IMR-90 (cell line): ENCODE results near the gene MAU2. TPM values are rescaled to one million over a fixed set of nuclear protein-coding genes. Genes with fewer than 3 reads are reported as not detected.

Experiments
- ATAC-seq: fragments of 200-7000 bp; cut with Tn5 transposase; 2 replicates; pipeline ENCODE4 v1.9.1; 2020; ENCODE audit warnings: low read depth, mild to moderate bottlenecking, moderate library complexity
- BruUV-seq: library from RNA; stranded (reverse); fragments of 400-500 nt; replicated peaks from 2 replicates; lab custom pipeline; 2021; lab: Mats Ljungman, UMichigan
- CTCF ChIA-PET: fragments of 300-600 bp; formaldehyde crosslinking; extraction: SDS; loops from one replicate; lab custom pipeline; 2021; ENCODE audit warnings: antibody characterized with exemption; lab: Yijun Ruan, JAX
- POLR2A ChIA-PET: fragments of 300-600 bp; sonication (Branson Sonifier 250); formaldehyde crosslinking; loops from one replicate; lab custom pipeline; 2022; ENCODE audit warnings: antibody characterized with exemption; ENCODE audit not compliant: unreplicated experiment; lab: Charles Lee
- DNase-seq: peaks from one replicate; pipeline ENCODE4 v3.0.0; 2013
- H2AFZ ChIP-seq: replicated peaks from 2 replicates; pipeline ENCODE3; 2013; ENCODE audit warnings: low read length, mild to moderate bottlenecking; ENCODE audit not compliant: poor library complexity
- H2AK5ac ChIP-seq: 2 replicates; pipeline ENCODE4 v1.6.1; 2013; ENCODE audit warnings: low read depth, low read length, inconsistent platforms
- H2AK9ac ChIP-seq: replicated peaks from 2 replicates; pipeline ENCODE3; 2013; ENCODE audit warnings: mild to moderate bottlenecking, low read depth, low read length, moderate library complexity; ENCODE audit not compliant: poor library complexity
- H2BK120ac ChIP-seq: 2 replicates; pipeline ENCODE4 v1.6.1; 2013; ENCODE audit warnings: low read depth, low read length, inconsistent platforms
- H2BK15ac ChIP-seq: 3 replicates; pipeline ENCODE4 v1.6.1; 2013; ENCODE audit warnings: low read depth, low read length, inconsistent platforms
- H2BK20ac ChIP-seq: 2 replicates; pipeline ENCODE4 v1.6.1; 2013; ENCODE audit warnings: low read depth, mild to moderate bottlenecking, inconsistent platforms, low read length, moderate library complexity
- H2BK5ac ChIP-seq: 2 replicates; pipeline ENCODE4 v1.6.1; 2013; ENCODE audit warnings: mild to moderate bottlenecking, low read depth, low read length, inconsistent platforms; ENCODE audit not compliant: poor library complexity, severe bottlenecking
- H3K14ac ChIP-seq: replicated peaks from 2 replicates; pipeline ENCODE4 v1.6.1; 2013; ENCODE audit warnings: low read depth, low read length, inconsistent platforms
- H3K18ac ChIP-seq: 2 replicates; pipeline ENCODE4 v1.6.1; 2013; ENCODE audit warnings: low read depth, low read length, control low read depth
- H3K23ac ChIP-seq: 2 replicates; pipeline ENCODE4 v1.6.1; 2013; ENCODE audit warnings: low read depth, low read length, inconsistent platforms
- H3K27ac ChIP-seq: 2 replicates; pipeline ENCODE4 v1.5.1; 2013; ENCODE audit warnings: mild to moderate bottlenecking, control low read depth, low read length; ENCODE audit not compliant: insufficient read depth
- H3K27me3 ChIP-seq: 2 replicates; pipeline ENCODE4 v1.6.1; 2013; ENCODE audit warnings: low read length; ENCODE audit not compliant: control insufficient read depth, insufficient read depth
- H3K36me3 ChIP-seq: 2 replicates; pipeline ENCODE4 v1.6.1; 2013; ENCODE audit warnings: low read length, mixed read lengths; ENCODE audit not compliant: control insufficient read depth, insufficient read depth
- H3K4ac ChIP-seq: 2 replicates; pipeline ENCODE4 v1.6.1; 2013; ENCODE audit warnings: low read depth, low read length, inconsistent platforms
- H3K4me1 ChIP-seq: 2 replicates; pipeline ENCODE4 v1.6.1; 2013; ENCODE audit warnings: low read length, mixed read lengths; ENCODE audit not compliant: control insufficient read depth, insufficient read depth
- H3K4me2 ChIP-seq: 2 replicates; pipeline ENCODE4 v1.6.1; 2013; ENCODE audit warnings: low read depth, mild to moderate bottlenecking, control low read depth, low read length, moderate library complexity
- H3K4me3 ChIP-seq: 2 replicates; pipeline ENCODE4 v1.5.1; 2013; ENCODE audit warnings: low read depth, mild to moderate bottlenecking, control low read depth, low read length, moderate library complexity; ENCODE audit not compliant: insufficient read depth
- H3K56ac ChIP-seq: 2 replicates; pipeline ENCODE4 v1.6.1; 2013; ENCODE audit warnings: low read length, inconsistent platforms; ENCODE audit not compliant: insufficient read depth; ENCODE audit errors: extremely low read depth
- H3K79me1 ChIP-seq, 2 experiments: 2 replicates each; pipeline ENCODE4 v1.6.1; 2013; ENCODE audit warnings: low read length in 2 of 2, inconsistent platforms in 1 of 2, low read depth in 1 of 2
- H3K9ac ChIP-seq: 2 replicates; pipeline ENCODE4 v1.6.1; 2013; ENCODE audit warnings: low read depth, low read length, control low read depth
- H3K9me1 ChIP-seq: 2 replicates; pipeline ENCODE4 v1.6.1; 2013; ENCODE audit warnings: low read length, inconsistent platforms; ENCODE audit not compliant: insufficient read depth
- H3K9me3 ChIP-seq: 2 replicates; pipeline ENCODE4 v1.6.1; 2013; ENCODE audit warnings: low read length; ENCODE audit not compliant: control insufficient read depth, insufficient read depth
- H4K20me1 ChIP-seq: 2 replicates; pipeline ENCODE4 v1.6.1; 2013; ENCODE audit warnings: low read length, inconsistent platforms; ENCODE audit not compliant: insufficient read depth
- H4K5ac ChIP-seq: 2 replicates; pipeline ENCODE4 v1.6.1; 2013; ENCODE audit warnings: mild to moderate bottlenecking, low read depth, low read length, control low read depth
- H4K8ac ChIP-seq, 2 experiments: 2 replicates each; pipeline ENCODE4 v1.6.1; 2013; ENCODE audit warnings: low read depth in 2 of 2, low read length in 2 of 2, control low read depth in 1 of 2, inconsistent platforms in 1 of 2
- H4K91ac ChIP-seq: 2 replicates; pipeline ENCODE4 v1.6.1; 2013; ENCODE audit warnings: low read depth, low read length, inconsistent platforms; ENCODE audit not compliant: insufficient read depth
- BHLHE40 ChIP-seq: fragments of 150-350 bp; IDR thresholded peaks from 2 replicates; pipeline ENCODE4 v1.6.1; 2016; ENCODE audit warnings: mild to moderate bottlenecking, low read depth, low read length
- CEBPB ChIP-seq: IDR thresholded peaks from 2 replicates; pipeline ENCODE4 v1.6.1; 2012; ENCODE audit warnings: low read depth, low read length, improper control_type of control experiment
- CHD1 ChIP-seq: IDR thresholded peaks from 2 replicates; pipeline ENCODE4 v1.6.1; 2012; ENCODE audit warnings: low read depth, low read length, improper control_type of control experiment
- CTCF ChIP-seq: conservative IDR thresholded peaks from 2 replicates; pipeline ENCODE4 v1.5.1; 2012; ENCODE audit warnings: mild to moderate bottlenecking, low read depth, low read length, improper control_type of control experiment
- FOS ChIP-seq: fragments of 150-350 bp; IDR thresholded peaks from 2 replicates; pipeline ENCODE4 v1.6.1; 2016; ENCODE audit warnings: low read depth, low read length
- MAFK ChIP-seq: IDR thresholded peaks from 2 replicates; pipeline ENCODE4 v1.6.1; 2012; ENCODE audit warnings: low read depth, low read length, improper control_type of control experiment
- MAZ ChIP-seq: IDR thresholded peaks from 2 replicates; pipeline ENCODE4 v1.6.1; 2012; ENCODE audit warnings: low read depth, mild to moderate bottlenecking, low read length, improper control_type of control experiment, moderate library complexity, borderline replicate concordance
- MXI1 ChIP-seq: IDR thresholded peaks from 2 replicates; pipeline ENCODE4 v1.6.1; 2012; ENCODE audit warnings: low read depth, mild to moderate bottlenecking, low read length, moderate library complexity, borderline replicate concordance
- NFE2L2 ChIP-seq: fragments of 150-350 bp; IDR thresholded peaks from 2 replicates; pipeline ENCODE4 v1.6.1; 2016; ENCODE audit warnings: low read depth, mild to moderate bottlenecking, low read length
- POLR2A ChIP-seq: IDR thresholded peaks from 2 replicates; pipeline ENCODE4 v1.6.1; 2012; ENCODE audit warnings: mild to moderate bottlenecking, low read depth, low read length
- RAD21 ChIP-seq: IDR thresholded peaks from 2 replicates; pipeline ENCODE4 v1.6.1; 2012; ENCODE audit warnings: low read length, improper control_type of control experiment
- RCOR1 ChIP-seq: IDR thresholded peaks from 2 replicates; pipeline ENCODE4 v1.6.1; 2012; ENCODE audit warnings: mild to moderate bottlenecking, low read length, improper control_type of control experiment; ENCODE audit not compliant: insufficient replicate concordance
- RFX5 ChIP-seq: IDR thresholded peaks from 2 replicates; pipeline ENCODE4 v1.8.0; 2012; ENCODE audit warnings: low read depth, mild to moderate bottlenecking, low read length, moderate library complexity
- SMC3 ChIP-seq: fragments of 150-350 bp; IDR thresholded peaks from 2 replicates; pipeline ENCODE4 v1.6.1; 2016; ENCODE audit warnings: low read depth, mild to moderate bottlenecking, antibody characterized with exemption, low read length, moderate library complexity
- WGBS, 2 experiments: methylation state at CpG; one replicate each; pipeline versions ENCODE4 v1.1.5 to v1.1.7; 2013; ENCODE audit warnings: missing lambda C conversion rate in 2 of 2; ENCODE audit not compliant: insufficient read length in 1 of 2; ENCODE audit errors: extremely low coverage in 2 of 2; 5-methylcytosine and 5-hydroxymethylcytosine counted together
- dilution Hi-C: fragments of 300-500 bp; cut with HindIII; formaldehyde crosslinking; loops from one replicate; pipeline ENCODE4 v1.14.3; 2018; ENCODE audit warnings: low sequenced_read_pairs; ENCODE audit not compliant: unreplicated experiment
- in situ Hi-C: fragments of 300-500 bp; cut with MboI; formaldehyde crosslinking; loops from 3 replicates; pipeline ENCODE4 v1.14.3; 2019; ENCODE audit warnings: low sequenced_read_pairs, inconsistent platforms, mixed read lengths
- intact Hi-C: fragments of 100-400 bp; cut with micrococcal nuclease; formaldehyde crosslinking; loops from 2 replicates; pipeline ENCODE4 v1.10.0; 2022
- polyA plus RNA-seq, 3 experiments: library from polyadenylated mRNA; depleted of rRNA; stranded (reverse); fragments of >200 nt; gene quantifications; 2 replicates each; pipeline ENCODE4 v1.2.3, GENCODE V29; 2012; ENCODE audit warnings: low replicate concordance in 1 of 3
- total RNA-seq: library from RNA; depleted of rRNA; stranded (reverse); fragments of >200 nt; gene quantifications from 2 replicates; pipeline ENCODE4 v1.2.3, GENCODE V29; 2012
- TF ChIP-seq, protein P1 (sequence below): fragments of 150-350 bp; IDR thresholded peaks from 2 replicates; pipeline ENCODE4 v1.6.1; 2016; ENCODE audit warnings: low read depth, mild to moderate bottlenecking, low read length, moderate library complexity, borderline replicate concordance
- TF ChIP-seq, protein P2 (sequence below): fragments of 150-350 bp; IDR thresholded peaks from 2 replicates; pipeline ENCODE4 v1.6.1; 2017; ENCODE audit warnings: mild to moderate bottlenecking, antibody characterized with exemption, low read length, low read depth

Gene MAU2
- total and polyA plus RNA-seq, 2 of the 4 experiments (the other 2 are of a cell fraction), result 24.6 to 31.1 TPM

GRCh38 chr19:19361075-19361594, 40.5 kb downstream of the MAU2 start:
- BruUV-seq, result no TSS peak
- no peak overlapping the region for H2BK120ac ChIP-seq
- H2AFZ ChIP-seq, result peak overlapping the region; percentile 85
- H2AK5ac ChIP-seq, result peak overlapping the region; percentile 80; the same call in 1 of the 2 replicates
- H3K9ac ChIP-seq, result no peak overlapping the region
- in situ Hi-C loops, result no loop called here
- no peak overlapping the region for H2BK15ac ChIP-seq
- H4K8ac ChIP-seq, result peak overlapping the region in 1 of 2 experiments; percentile 85; a peak in 2 of 4 replicates
- H4K91ac ChIP-seq, result no peak overlapping the region
- no peak overlapping the region for H2BK20ac ChIP-seq
- ATAC-seq, result peak; percentile 93
- ChIA-PET POLR2A (no interaction called here), CTCF (interaction anchor here (0.6 to 1.4 kb wide), 3 partner anchors 22 to 136 kb away, joined by 3 to 5 read pairs (median 4); no protein-coding TSS in a partner anchor)
- peak overlapping the region; percentile 92 for H2AK9ac ChIP-seq
- dilution Hi-C loops, result no loop called here
- 7% methylated on average over 3 of the region's 14 CpGs; no CpG with 5 or more reads in 1 of the 2 experiments for WGBS, 2 experiments
- intact Hi-C loops, result no loop called here
- H4K5ac ChIP-seq, result no peak overlapping the region
- H4K20me1 ChIP-seq, result no peaks in the 10 kb centered on the region
- H3K9me1 ChIP-seq, result no peaks in the 10 kb centered on the region
- TF ChIP-seq POLR2A (no peak), SMC3 (peak; percentile 51), CTCF (peak; percentile 72), RAD21 (peak; percentile 33), CHD1 (no peak), RCOR1 (no peak), RFX5 (no peak), NFE2L2 (no peak), MXI1 (peak; percentile 54; the same call in 1 of the 2 replicates), MAFK (no peak), BHLHE40 (no peak), MAZ (no peak), FOS (no peak), CEBPB (no peak)
- TF ChIP-seq, protein P1, sequence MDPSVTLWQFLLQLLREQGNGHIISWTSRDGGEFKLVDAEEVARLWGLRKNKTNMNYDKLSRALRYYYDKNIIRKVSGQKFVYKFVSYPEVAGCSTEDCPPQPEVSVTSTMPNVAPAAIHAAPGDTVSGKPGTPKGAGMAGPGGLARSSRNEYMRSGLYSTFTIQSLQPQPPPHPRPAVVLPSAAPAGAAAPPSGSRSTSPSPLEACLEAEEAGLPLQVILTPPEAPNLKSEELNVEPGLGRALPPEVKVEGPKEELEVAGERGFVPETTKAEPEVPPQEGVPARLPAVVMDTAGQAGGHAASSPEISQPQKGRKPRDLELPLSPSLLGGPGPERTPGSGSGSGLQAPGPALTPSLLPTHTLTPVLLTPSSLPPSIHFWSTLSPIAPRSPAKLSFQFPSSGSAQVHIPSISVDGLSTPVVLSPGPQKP, result no peak
- TF ChIP-seq, protein P2, sequence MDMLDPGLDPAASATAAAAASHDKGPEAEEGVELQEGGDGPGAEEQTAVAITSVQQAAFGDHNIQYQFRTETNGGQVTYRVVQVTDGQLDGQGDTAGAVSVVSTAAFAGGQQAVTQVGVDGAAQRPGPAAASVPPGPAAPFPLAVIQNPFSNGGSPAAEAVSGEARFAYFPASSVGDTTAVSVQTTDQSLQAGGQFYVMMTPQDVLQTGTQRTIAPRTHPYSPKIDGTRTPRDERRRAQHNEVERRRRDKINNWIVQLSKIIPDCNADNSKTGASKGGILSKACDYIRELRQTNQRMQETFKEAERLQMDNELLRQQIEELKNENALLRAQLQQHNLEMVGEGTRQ, result peak; percentile 67; the same call in 1 of the 2 replicates
- no peak overlapping the region for H3K4me2 ChIP-seq
- peak overlapping the region; percentile 45; the same call in 1 of the 2 replicates for H3K4ac ChIP-seq
- no peak overlapping the region for H3K4me3 ChIP-seq
- no peak overlapping the region for H3K14ac ChIP-seq
- H3K4me1 ChIP-seq, result no peaks in the 10 kb centered on the region
- H3K56ac ChIP-seq, result no peak overlapping the region
- no peak overlapping the region for H3K18ac ChIP-seq
- H3K79me1 ChIP-seq, result no peaks in the 10 kb centered on the region; a peak in 1 of 4 replicates
- no peak overlapping the region for H2BK5ac ChIP-seq
- DNase-seq, result peak; percentile 80
- H3K27ac ChIP-seq, result no peak overlapping the region
- peaks cover 16% of the 10 kb centered on the region for H3K36me3 ChIP-seq
- no peaks in the 10 kb centered on the region for H3K9me3 ChIP-seq
- no peak overlapping the region for H3K23ac ChIP-seq
- H3K27me3 ChIP-seq, result no peaks in the 10 kb centered on the region
